HTERT RPE-1 (cell line): ENCODE measurements around the gene SGSH.

Experiments
- in situ Hi-C: fragments of 300-500 bp; cut with MboI; formaldehyde crosslinking; loops from 4 replicates; pipeline ENCODE4 v1.14.3; 2020; ENCODE audit warnings: low sequenced_read_pairs

The SGSH gene

DNA sequence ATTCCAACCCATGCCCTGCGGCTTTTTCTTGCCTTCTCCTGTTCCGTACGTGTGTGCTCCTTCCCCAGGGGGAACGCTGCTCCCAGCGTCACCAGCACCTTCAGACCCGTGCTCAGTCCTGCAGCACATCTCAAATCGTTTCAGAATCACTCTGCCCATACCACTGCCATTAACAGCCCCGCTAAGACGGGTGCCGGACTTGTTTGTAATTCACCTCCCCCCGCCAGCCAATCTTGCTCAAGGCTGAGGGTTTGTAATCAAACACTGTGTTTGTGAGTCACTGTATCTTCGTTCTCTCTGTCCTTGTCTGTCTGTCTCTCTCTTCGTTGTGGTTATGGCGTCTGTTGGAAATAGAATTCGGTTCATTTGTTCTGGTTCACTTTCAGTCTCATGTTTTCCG is 33.0 kb downstream of the SGSH start:
- in situ Hi-C loops = no loop called here

DNA sequence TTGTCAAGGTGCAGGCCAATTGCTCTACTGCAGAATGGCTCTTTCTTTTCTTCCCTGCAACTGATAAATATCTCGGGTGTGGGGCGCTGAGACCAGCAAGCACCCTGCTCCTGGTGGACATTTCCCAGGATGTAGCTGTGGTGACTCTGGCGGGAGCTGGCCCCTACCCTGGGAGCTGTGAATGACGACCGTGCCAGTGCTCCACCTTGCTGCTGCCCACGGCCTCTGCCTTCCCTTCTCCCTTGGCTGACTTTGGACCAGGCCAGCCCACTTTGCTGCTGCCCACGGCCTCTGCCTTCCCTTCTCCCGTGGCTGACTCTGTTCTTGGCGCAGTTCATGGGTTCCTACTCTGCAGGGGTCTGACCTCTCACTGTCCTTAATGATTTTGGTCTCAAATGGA is 34.2 kb downstream of the SGSH start:
- in situ Hi-C loops = no loop called here

DNA sequence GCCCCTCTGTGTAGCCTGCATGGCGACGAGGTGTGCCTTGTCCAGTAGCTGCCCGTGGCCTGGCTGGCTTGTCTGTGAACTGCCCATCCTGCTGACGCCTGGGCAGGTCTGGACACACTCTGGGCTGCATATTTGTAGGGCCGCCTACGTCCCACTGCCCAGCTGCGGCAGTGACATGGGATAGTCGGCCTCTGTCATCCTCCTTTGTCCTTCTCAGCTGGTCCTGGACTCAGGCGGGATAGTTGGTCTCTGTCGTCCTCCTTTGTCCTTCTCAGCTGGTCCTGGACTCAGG is 35.8 kb downstream of the SGSH start:
- in situ Hi-C loops = no loop called here

DNA sequence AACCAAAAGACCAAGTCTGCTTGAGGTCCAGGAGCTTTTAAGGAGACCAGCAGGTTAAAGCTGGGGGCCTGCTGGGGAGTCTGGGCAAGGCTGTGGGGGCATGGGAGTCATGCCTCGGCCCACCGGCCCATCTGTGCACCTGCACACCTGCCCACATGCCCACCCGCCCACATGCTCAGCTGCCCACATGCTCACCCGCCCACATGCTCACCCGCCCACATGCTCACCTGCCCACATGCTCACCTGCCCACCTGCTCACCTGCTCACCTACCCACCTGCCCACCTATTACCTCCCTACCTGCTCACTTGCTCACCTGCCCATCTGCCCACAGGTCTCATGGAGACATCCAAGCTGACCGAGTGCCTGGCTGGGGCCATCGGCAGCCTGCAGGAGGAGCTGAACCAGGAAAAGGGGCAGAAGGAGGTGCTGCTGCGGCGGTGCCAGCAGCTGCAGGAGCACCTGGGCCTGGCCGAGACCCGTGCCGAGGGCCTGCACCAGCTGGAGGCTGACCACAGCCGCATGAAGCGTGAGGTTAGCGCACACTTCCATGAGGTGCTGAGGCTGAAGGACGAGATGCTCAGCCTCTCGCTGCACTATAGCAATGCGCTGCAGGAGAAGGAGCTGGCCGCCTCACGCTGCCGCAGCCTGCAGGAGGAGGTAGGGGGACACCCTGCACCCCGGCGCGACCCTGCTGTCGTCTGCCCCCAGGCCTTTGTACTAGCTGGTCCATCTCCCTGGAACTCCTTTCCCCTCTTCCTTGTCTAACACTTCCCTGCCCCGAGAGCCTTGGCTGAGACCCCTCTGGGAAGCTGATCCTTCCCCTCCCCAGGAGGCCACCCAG is 36.3 kb downstream of the SGSH start:
- in situ Hi-C loops = no loop called here

DNA sequence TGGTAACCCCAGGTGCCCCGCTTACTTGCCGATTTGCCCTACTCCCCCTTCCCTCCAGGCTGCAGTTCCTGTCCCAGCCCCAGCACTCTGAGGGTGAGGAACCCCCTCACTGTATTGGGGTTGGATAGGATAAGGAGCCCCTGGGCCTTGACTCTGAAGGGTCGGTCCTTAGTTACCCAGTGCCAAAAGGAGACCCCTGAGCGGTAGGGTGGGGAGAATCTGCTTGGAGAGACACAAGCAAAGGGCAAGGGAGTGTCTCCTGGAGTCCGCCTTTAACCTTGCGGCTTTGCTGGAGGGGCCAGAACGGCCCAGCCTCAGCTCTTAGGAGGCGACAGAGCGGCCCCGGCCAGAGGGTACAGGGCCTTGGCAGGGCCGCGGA is 37.3 kb downstream of the SGSH start:
- in situ Hi-C loops = no loop called here

DNA sequence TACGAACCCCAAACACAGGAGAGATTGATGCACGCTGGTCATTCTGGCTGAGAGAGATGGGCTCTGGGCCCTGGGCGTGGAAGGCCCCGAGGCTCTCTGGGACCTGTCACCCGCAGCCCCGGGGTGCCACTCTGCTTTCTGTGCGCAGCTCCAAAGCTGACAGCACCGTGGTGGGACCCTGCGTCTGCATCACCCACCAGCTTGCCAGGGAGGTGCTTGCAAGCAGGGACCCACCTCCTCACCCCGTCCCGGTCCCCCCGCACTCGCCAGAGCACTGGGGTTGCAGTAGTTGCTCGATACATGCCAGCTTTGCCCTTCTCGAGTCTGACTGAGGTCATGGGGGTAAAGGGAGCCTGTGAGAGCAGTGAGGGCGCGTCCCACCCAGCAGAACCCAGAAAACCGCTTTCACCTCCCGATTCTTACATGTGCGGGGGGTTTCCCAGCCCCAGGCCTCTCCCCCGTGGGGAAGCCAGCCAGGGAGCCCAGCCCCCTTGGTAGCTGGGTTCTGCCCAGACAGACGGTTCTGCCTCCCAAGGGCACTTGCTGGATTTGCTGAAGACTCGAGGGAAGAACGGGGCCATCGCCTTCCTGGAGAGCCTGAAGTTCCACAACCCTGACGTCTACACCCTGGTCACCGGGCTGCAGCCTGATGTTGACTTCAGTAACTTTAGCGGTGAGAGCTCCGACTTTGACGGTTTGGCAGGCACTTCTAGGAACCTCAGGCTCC is 37.9 kb downstream of the SGSH start:
- in situ Hi-C loops = no loop called here

DNA sequence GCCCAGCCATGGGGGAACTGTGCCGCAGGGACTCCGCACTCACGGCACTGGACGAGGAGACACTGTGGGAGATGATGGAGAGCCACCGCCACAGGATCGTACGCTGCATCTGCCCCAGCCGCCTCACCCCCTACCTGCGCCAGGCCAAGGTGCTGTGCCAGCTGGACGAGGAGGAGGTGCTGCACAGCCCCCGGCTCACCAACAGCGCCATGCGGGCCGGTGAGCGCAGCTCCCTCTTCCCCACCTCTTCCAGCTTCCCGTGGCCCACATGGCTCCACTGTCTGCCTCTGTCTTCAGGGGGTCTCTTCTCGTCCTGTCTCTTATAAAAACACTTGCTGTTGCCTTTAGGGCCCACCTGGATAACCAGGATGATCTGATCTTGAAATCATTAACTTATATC is 38.7 kb downstream of the SGSH start:
- in situ Hi-C loops = no loop called here

DNA sequence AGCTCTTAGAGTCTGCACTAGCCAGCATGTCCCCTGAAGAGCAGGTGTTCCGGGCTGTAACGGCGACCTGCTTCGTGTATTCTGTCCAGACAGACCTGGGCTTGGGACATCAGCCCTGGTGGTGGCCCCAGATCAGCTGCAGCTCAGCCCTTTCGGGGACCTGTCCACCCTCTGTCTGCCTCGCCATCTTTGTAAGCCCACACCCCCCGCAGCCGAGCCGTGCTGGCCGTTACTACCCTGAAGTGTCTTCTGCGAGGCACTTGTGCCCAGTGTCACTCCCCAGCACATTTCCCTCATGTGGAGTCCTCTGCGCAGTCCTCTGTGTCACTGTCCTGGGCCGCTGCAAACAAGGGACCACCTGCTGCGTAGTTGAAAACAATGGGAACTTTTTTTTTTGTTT is 39.9 kb downstream of the SGSH start:
- in situ Hi-C loops = no loop called here

DNA sequence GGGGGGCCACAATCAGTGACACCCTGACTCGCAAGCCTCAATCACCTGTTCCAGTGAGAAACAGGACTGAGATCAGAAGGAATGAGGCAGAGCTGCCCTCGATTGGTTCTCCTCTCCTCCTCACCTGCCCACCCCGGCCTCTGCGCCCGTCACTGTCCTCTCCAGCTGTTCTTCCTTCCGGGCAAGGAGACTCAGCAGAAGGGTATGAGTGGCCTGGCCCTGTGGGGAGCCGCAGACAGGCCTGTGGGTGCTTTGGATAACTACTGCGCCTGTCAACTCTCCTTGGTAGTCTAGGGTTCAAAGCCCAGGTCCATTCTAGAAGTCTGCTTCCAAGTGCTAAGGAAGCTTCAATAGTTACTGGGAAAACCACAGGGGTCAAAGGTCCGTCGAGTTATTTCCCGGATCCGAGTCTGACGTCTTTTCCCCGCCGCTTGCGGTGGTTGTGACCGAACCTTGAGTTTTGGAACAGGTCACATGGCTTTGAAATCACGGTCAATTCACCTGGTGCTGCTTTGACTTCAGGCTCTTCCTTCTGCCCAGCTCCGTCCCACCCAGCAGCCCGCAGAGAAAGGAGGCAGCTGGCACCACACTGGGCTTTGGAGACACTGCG is 42.0 kb downstream of the SGSH start:
- in situ Hi-C loops = no loop called here

DNA sequence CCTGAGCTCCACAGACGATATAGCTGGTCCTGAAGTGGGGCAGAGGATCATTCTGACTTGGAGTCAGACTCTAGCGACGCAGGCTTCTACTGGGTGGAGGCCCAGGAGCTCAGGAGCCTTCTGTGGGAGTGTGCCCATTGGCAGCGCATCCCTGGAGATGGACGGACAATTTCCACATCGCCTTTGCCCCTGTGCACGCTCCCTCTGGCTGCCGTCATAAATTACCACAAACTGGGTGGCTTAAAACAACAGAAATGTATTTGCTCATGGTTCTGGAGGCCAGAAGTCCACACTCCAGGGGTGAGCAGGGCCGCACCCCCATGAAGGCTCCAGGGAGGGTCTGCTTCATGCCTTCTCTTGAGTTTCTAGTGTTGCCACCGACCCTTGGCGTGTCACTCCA is 43.4 kb downstream of the SGSH start:
- in situ Hi-C loops = no loop called here

DNA sequence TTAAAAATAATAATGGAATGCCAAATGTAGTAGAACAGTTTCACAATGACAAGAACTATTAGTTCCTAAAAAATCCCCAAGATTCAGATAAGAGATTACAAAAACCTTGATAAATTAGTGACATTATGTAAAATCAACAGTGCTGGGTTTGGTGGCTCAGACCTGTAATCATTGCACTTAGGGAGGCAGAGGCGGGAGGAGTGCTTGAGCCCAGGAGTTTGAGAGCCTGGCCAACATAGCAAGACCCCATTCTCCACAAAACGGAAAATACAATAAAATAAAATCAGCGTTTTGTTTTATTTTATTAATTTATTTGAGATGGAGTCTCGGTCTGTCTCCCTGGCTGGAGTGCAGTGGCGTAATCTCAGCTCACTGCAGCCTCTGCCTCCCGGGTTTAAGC is 46.2 kb downstream of the SGSH start:
- in situ Hi-C loops = no loop called here

DNA sequence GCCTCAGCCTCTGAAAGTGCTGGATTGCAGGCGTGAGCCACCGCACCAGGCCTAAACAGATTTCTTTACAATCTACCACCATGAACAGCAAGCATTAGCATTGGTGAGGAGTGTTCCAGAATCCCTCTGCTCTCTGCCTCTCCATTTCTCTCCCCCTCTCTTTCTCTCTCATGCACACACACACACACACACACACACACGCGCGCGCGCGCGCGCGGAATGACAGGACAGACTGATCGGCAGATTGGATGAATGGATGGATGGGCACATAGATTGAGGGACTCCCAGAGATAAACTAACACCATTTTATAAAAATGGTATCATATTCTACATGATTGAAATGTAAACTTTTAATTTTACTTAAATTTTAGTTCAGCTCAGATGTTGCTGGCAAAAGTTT is 47.0 kb downstream of the SGSH start:
- in situ Hi-C loops = no loop called here

DNA sequence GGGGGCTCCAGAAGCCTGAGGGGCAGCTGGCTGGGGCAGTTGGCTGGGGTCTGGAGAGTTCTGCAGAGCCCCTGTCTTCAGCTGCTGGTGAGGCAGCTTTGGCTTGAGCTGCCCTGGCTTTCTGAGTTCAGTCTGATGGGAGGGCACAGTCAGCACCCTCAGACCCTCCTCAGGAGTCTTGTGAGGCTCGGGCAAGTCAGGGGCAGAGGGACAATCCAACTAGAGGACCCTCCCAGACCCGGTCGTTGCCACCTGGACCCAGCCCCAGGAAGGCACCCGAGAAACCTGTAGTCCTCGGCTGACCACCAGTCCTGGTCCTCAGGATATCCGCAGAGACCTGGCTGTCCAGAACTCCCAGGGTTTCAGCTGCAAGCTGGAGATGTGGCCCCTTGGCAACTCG is 48.5 kb downstream of the SGSH start:
- in situ Hi-C loops = no loop called here

DNA sequence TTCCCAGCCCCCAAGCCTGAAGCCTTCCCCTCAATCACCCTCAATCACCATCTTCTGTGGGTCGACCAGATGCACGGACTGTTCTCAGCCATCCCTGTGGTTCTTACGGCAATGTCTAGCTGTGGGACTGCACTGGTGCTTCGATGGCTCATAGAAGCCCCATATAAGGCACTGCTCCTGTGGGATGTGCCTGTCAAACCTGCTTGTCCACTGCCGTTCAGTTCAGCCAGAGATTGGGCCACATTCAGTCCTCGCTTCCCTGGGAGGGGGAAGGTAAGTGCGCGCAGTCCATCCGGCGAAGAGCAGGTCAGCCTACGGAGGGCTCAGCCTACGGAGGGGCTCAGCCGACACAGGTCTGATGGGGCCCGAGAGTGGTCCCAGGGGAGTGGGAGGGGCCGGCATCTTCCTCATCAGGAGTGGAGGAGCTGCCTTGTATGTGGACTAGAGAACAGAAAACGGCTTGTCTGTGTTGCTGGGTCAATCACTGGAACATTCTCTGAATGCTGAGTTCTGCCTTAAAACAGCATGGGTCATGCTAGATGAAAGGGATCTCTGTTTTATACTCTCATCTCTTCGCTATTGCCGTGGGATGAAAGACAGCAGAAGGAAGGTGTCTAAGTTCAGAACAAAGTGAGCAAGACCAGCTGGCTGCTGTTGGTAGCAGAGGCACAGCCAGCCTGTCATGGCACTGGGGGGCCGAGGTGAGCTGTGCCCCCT is 50.2 kb downstream of the SGSH start, which contains the start of gene CARD14:
CARD14 (plus strand) TSS at position 247 of the 717 bp plus-strand sequence. CDS start 11,409 bp downstream, outside the sequence.
- in situ Hi-C loops = no loop called here

DNA sequence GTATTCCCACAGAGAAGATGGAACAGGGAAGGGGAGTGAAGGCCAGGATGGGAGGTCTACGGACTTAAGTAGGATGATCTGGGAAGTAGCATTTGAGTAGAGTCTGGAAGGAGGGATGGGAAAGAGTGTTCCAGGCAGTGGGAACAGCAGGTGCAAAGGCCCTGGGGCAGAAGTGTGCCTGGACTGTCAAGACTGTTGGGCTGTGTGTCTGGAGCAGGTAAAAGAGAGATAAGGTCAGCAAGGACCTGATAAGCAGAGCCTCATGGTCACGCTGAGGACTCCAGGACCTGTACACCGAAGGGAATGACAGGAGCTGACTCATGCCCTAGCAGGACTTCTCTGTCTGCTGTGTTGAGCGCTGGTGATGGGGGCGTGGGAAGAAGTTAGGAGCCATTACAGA is 51.0 kb downstream of the SGSH start:
- in situ Hi-C loops = no loop called here

DNA sequence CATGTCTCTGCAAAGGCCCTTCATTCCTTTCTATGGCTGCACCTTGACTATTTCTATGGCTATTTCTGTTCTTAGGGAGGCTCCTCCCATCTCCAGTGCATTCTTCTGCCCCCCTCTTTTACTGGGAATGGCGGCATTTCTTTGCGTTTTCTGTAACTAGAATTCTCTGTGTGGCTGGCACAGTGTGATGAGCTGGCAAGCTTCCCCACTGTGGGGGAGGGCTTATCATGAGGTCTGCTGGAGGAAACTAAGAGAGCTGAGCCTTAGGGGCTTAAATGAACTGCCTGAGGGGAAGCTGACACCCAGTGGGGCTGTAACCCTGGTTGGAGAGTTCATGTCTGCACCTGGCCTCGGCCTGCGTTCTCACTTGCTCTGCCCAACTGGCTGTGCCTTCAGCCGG is 51.8 kb downstream of the SGSH start:
- in situ Hi-C loops = no loop called here

DNA sequence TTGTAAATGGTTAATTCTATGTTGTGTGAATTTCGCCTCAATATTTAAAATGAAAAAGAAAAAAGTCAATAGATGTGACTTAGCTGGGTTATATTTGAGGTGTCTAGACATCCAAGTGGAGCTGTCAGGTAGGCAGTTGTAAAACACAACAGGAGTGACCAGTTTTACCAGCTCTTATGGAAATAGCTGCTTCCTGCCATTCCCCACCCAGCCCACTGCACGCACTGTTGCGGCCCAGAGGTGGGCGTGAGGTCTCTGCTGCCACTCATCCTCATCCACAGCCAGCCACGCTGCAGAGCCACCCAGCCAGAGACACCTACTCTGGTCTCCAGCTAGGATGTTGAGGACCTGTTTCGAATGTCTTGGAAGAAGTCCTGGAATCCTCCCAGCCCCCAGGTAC is 53.7 kb downstream of the SGSH start:
- in situ Hi-C loops = no loop called here

DNA sequence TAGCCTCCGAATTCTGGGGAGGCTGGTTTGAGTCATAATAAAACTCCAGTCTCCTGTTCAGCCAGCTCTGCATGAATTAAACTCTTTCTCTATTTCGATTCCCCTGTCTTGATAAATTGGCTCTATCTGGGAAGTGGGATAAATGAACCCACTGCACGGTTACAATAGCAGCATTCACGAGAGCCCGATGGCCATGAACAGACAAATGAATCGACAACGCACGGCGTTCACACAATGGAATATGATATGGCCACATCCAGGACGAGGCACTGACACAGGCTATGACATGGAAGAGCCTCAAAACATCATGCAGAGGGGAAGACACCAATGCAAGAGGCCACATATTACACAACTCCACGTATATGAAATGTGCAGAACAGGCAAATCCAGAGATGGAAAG is 55.9 kb downstream of the SGSH start:
- in situ Hi-C loops = no loop called here

DNA sequence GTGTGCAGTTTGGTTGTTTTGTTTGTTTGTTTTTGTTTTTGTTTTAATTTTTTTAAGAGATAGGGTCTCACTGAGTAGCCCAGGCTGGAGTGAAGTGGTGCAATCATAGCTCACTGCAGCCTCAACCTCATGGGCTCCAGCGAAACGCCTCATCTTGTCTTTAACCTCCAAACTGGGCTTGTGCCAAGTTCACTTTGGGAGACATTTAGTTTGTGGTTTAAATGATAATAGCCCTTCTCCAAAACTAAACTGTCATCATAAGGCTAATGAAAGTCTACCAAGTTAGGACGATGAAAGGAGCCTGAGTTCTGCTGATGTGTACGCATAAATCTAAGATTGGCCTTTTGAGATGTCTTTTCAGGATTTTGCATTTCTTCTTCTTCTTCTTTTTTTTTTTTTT is 56.8 kb downstream of the SGSH start:
- in situ Hi-C loops = no loop called here

DNA sequence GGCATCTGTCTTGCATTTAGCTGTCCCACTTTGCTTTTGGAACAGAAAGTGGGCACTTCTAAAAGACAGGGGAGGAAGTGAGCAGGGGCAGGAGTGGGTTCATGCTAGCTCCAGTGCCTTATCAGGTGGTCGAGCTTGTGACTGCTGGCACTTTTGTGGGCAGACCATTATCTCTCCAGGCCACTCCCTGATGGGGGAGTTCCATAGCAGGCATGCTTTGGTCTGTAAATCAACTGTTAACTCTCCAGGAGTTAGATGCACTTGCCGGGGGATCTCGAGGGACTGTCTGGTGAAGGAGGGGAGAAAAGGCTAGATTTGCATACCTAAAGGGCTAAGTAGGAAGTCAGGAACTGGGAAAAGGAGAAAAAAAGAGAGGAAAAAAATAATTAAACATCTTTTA is 59.6 kb downstream of the SGSH start:
- in situ Hi-C loops = no loop called here
